Transverse colon (tissue), 3 donors: Measurements from ENCODE around the gene LMBR1.

Source experiments
- CTCF ChIP-seq, 5 experiments: fragments of 200-600 bp in 3 of 5; fragments of 450-650 bp in 2 of 5; sonication (generic) in 3 of 5; IDR thresholded peaks; 1 replicate in 2 of 5; 2 replicates in 3 of 5; pipeline ENCODE4 v1.5.1; 2016 to 2017; ENCODE audit warnings: antibody characterized with exemption in 5 of 5, inconsistent platforms in 3 of 5, mild to moderate bottlenecking in 2 of 5, moderate library complexity in 1 of 5
- EP300 ChIP-seq: sonication (generic); formaldehyde crosslinking; IDR thresholded peaks from one replicate; pipeline ENCODE4 v1.6.1; 2017; ENCODE audit warnings: antibody characterized with exemption, low read depth

DNA sequence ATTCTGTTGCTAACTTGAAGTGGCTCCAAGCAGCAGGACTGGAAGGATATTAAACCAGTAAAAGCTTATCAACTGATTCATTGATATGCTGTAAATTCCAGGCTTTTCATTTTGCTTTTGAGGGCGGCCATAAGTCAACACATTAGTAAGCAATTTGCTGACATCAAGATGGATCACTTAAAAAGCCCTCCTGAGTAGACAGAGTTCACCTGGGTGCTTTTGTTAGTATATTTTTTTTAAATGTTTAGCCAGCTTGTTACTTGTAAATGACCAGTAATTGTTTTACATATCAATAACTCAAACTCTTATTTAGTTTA is 225.9 kb downstream of the LMBR1 start:
- TF ChIP-seq CTCF (IDR thresholded peaks at IDR 0.05) (no peak), EP300 (no peak)
